ENCODE data around the gene MINK1.
"Not testable (repeated sequence)": the region's sequence is repeated elsewhere in the genome, so short reads cannot be mapped to it uniquely, and the experiment has no call there.

The MINK1 gene

GRCh38 chr17:4899341-4900230, 66.4 kb downstream of the MINK1 start, which contains the start of gene C17orf107:
C17orf107 (plus strand) TSS chr17:4899536; CDS start chr17:4899763, 227 bp downstream.
- DNase-seq (ENCODE audit: low spot score) = peak; percentile 84

- DNase-seq (ENCODE audit: low spot score) = peak; percentile 56
Measured at GRCh38 chr17:4900231-4901107, 67.3 kb downstream of the MINK1 start.

GRCh38 chr17:4901108-4901647, 68.0 kb downstream of the MINK1 start:
- no peak for DNase-seq (ENCODE audit: low spot score)

- DNase-seq (ENCODE audit: low spot score) = no peak
Measured at GRCh38 chr17:4901648-4902344, 68.7 kb downstream of the MINK1 start.

GRCh38 chr17:4902540-4902939, 69.4 kb downstream of the MINK1 start:
- no peak for DNase-seq (ENCODE audit: low spot score)

- DNase-seq (ENCODE audit: low spot score) = peak; percentile 82
Measured at GRCh38 chr17:4903051-4903818, 70.1 kb downstream of the MINK1 start, which contains the start of gene CHRNE. CHRNE (minus strand) TSS chr17:4903098; CDS start chr17:4903063, 35 bp downstream.

- DNase-seq (ENCODE audit: low spot score) = not testable (repeated sequence)
Measured at GRCh38 chr17:4906642-4907041, 73.5 kb downstream of the MINK1 start.

GRCh38 chr17:4908301-4908700, 75.2 kb downstream of the MINK1 start:
- DNase-seq (ENCODE audit: low spot score) = no peak

GRCh38 chr17:4908711-4909496, 75.8 kb downstream of the MINK1 start:
- peak; percentile 85 for DNase-seq (ENCODE audit: low spot score)

- no peak for DNase-seq (ENCODE audit: low spot score)
Measured at GRCh38 chr17:4913994-4914393, 80.9 kb downstream of the MINK1 start.

- DNase-seq (ENCODE audit: low spot score) = not testable (repeated sequence)
Measured at GRCh38 chr17:4914551-4914950, 81.4 kb downstream of the MINK1 start.

GRCh38 chr17:4919511-4920047, 86.4 kb downstream of the MINK1 start:
- no peak for DNase-seq (ENCODE audit: low spot score)

- DNase-seq (ENCODE audit: low spot score) = no peak
Measured at GRCh38 chr17:4920351-4921048, 87.4 kb downstream of the MINK1 start.

- DNase-seq (ENCODE audit: low spot score) = no peak
Measured at GRCh38 chr17:4921320-4921719, 88.2 kb downstream of the MINK1 start.

GRCh38 chr17:4926577-4927335, 93.6 kb downstream of the MINK1 start:
- not testable (repeated sequence) for DNase-seq (ENCODE audit: low spot score)

GRCh38 chr17:4928881-4929280, 95.7 kb downstream of the MINK1 start:
- DNase-seq (ENCODE audit: low spot score) = no peak

- no peak for DNase-seq (ENCODE audit: low spot score)
Measured at GRCh38 chr17:4931963-4932362, 98.8 kb downstream of the MINK1 start, which contains the start of gene GP1BA. GP1BA (plus strand) TSS chr17:4932277; CDS start chr17:4932605, 328 bp downstream.

GRCh38 chr17:4932756-4933155, 99.6 kb downstream of the MINK1 start:
- DNase-seq (ENCODE audit: low spot score) = no peak

All from CD4-positive, alpha-beta T cell treated with Interleukin-2 at 100 ng/mL for 4 hours (primary cell).